ENCODE measurements around the gene ING2. TPM values are rescaled to one million over a fixed set of nuclear protein-coding genes. Genes with fewer than 3 reads are reported as not detected.
"Not testable (repeated sequence)": the region's sequence is repeated elsewhere in the genome, so short reads cannot be mapped to it uniquely, and the experiment has no call there.

ING2 gene
- polyA plus RNA-seq (2013) = 29.3 TPM

GRCh38 chr4:183504930-183505610 lies at the start of gene ING2:
TSS of gene ING2 (plus strand) at chr4:183505058. CDS start at chr4:183505196, 138 bp downstream.
- no peaks in the 10 kb centered on the region for H3K27me3 ChIP-seq (replicated peaks in 2 of 5; ENCODE audit: control insufficient read depth in 4 of 5, insufficient read depth in 5 of 5, low read length in 4 of 5)
- H3K27ac ChIP-seq (ENCODE audit: insufficient read depth in 1 of 2, low read depth in 1 of 2, low read length in 2 of 2, poor library complexity in 1 of 2, severe bottlenecking in 2 of 2) = peak within 1 kb of the TSS; percentile 95 to 97
- DNase-seq = peak in 1 of 3 donors; percentile 78
- ChIA-PET POLR2A (interaction anchor here (0.9 kb wide), 1 partner anchor 163 kb away, joined by 3 read pairs; no protein-coding TSS in a partner anchor), CTCF (interaction anchor here (0.8 to 1.7 kb wide), 5 partner anchors 31 to 98 kb away, joined by 3 to 11 read pairs (median 4); no protein-coding TSS in a partner anchor)
- peak within 1 kb of the TSS; percentile 79 to 99 (median 95) for H3K4me3 ChIP-seq (ENCODE audit: control insufficient read depth in 1 of 7, extremely low read depth in 1 of 7, insufficient read depth in 4 of 7, low read depth in 2 of 7, low read length in 6 of 7)
- no peaks in the 10 kb centered on the region for H3K9me3 ChIP-seq (ENCODE audit: control extremely low read depth in 1 of 5, control insufficient read depth in 4 of 5, insufficient read depth in 2 of 5, low read depth in 1 of 5, low read length in 4 of 5)
- WGBS (ENCODE audit: insufficient coverage) = 0% methylated on average over 42 of the region's 68 CpGs
- peaks cover 8 to 43% (median 23%) of the 10 kb centered on the region in 4 experiments for H3K4me1 ChIP-seq (ENCODE audit: control extremely low read depth in 1 of 4, control insufficient read depth in 4 of 4, insufficient read depth in 4 of 4, low read length in 3 of 4)
- H3K36me3 ChIP-seq (ENCODE audit: control insufficient read depth in 4 of 4, insufficient read depth in 4 of 4, low read length in 3 of 4) = peaks cover 0 to under 1% (median 0%) of the 10 kb centered on the region in 4 experiments

GRCh38 chr4:183455431-183456195 lies 49.2 kb upstream of the ING2 start:
- no peaks in the 10 kb centered on the region for H3K27me3 ChIP-seq (replicated peaks in 2 of 5; ENCODE audit: control insufficient read depth in 4 of 5, insufficient read depth in 5 of 5, low read length in 4 of 5)
- CTCF ChIA-PET = interaction anchor here (1.6 to 3.0 kb wide), 2 partner anchors 7 to 10 kb away, joined by 3 to 19 read pairs; partner anchors contain the start of gene CDKN2AIP
- POLR2A ChIA-PET = interaction anchor here (0.7 to 3.0 kb wide), 2 partner anchors 9 to 11 kb away, joined by 4 to 10 read pairs; partner anchors contain the start of gene CDKN2AIP
- peaks cover 0 to 31% (median 25%) of the 10 kb centered on the region in 4 experiments for H3K4me1 ChIP-seq (ENCODE audit: control extremely low read depth in 1 of 4, control insufficient read depth in 4 of 4, insufficient read depth in 4 of 4, low read length in 3 of 4)
- H3K27ac ChIP-seq (ENCODE audit: insufficient read depth in 1 of 2, low read depth in 1 of 2, low read length in 2 of 2, poor library complexity in 1 of 2, severe bottlenecking in 2 of 2) = peak overlapping the region; percentile 46 to 63
- WGBS (ENCODE audit: insufficient coverage) = 14% methylated on average over 7 of the region's 7 CpGs
- no peaks in the 10 kb centered on the region for H3K9me3 ChIP-seq (ENCODE audit: control extremely low read depth in 1 of 5, control insufficient read depth in 4 of 5, insufficient read depth in 2 of 5, low read depth in 1 of 5, low read length in 4 of 5)
- peaks cover 0 to 13% (median 6%) of the 10 kb centered on the region in 4 experiments for H3K36me3 ChIP-seq (ENCODE audit: control insufficient read depth in 4 of 4, insufficient read depth in 4 of 4, low read length in 3 of 4)
- peak overlapping the region in 5 of 7 experiments; percentile 21 to 48 (median 33) for H3K4me3 ChIP-seq (ENCODE audit: control insufficient read depth in 1 of 7, extremely low read depth in 1 of 7, insufficient read depth in 4 of 7, low read depth in 2 of 7, low read length in 6 of 7)
- peak; percentile 78 to 93 (median 87) for DNase-seq

GRCh38 chr4:183458005-183458404 lies 46.9 kb upstream of the ING2 start:
- Histone ChIP-seq H3K9me3 (ENCODE audit: control extremely low read depth in 1 of 5, control insufficient read depth in 4 of 5, insufficient read depth in 2 of 5, low read depth in 1 of 5, low read length in 4 of 5) (no peaks in the 10 kb centered on the region), H3K27me3 (replicated peaks in 2 of 5; ENCODE audit: control insufficient read depth in 4 of 5, insufficient read depth in 5 of 5, low read length in 4 of 5) (no peaks in the 10 kb centered on the region), H3K4me3 (ENCODE audit: control insufficient read depth in 1 of 7, extremely low read depth in 1 of 7, insufficient read depth in 4 of 7, low read depth in 2 of 7, low read length in 6 of 7) (no peak overlapping the region), H3K4me1 (ENCODE audit: control extremely low read depth in 1 of 4, control insufficient read depth in 4 of 4, insufficient read depth in 4 of 4, low read length in 3 of 4) (peaks cover 0 to 31% (median 25%) of the 10 kb centered on the region in 4 experiments), H3K36me3 (ENCODE audit: control insufficient read depth in 4 of 4, insufficient read depth in 4 of 4, low read length in 3 of 4) (peaks cover 0 to 2% (median 0%) of the 10 kb centered on the region in 4 experiments), H3K27ac (ENCODE audit: insufficient read depth in 1 of 2, low read depth in 1 of 2, low read length in 2 of 2, poor library complexity in 1 of 2, severe bottlenecking in 2 of 2) (no peak overlapping the region)
- DNase-seq = no peak
- ChIA-PET POLR2A (no interaction called here), CTCF (no interaction called here)
- 100% methylated on average over 3 of the region's 5 CpGs for WGBS (ENCODE audit: insufficient coverage)

- peaks cover 0 to 11% (median 9%) of the 10 kb centered on the region in 5 experiments for H3K9me3 ChIP-seq (ENCODE audit: control extremely low read depth in 1 of 5, control insufficient read depth in 4 of 5, insufficient read depth in 2 of 5, low read depth in 1 of 5, low read length in 4 of 5)
- 97% methylated on average over 10 of the region's 11 CpGs for WGBS (ENCODE audit: insufficient coverage)
- not testable (repeated sequence) for DNase-seq; H3K4me1 ChIP-seq (ENCODE audit: control extremely low read depth in 1 of 4, control insufficient read depth in 4 of 4, insufficient read depth in 4 of 4, low read length in 3 of 4); H3K27me3 ChIP-seq (replicated peaks in 2 of 5; ENCODE audit: control insufficient read depth in 4 of 5, insufficient read depth in 5 of 5, low read length in 4 of 5); H3K27ac ChIP-seq (ENCODE audit: insufficient read depth in 1 of 2, low read depth in 1 of 2, low read length in 2 of 2, poor library complexity in 1 of 2, severe bottlenecking in 2 of 2); H3K4me3 ChIP-seq (ENCODE audit: control insufficient read depth in 1 of 7, extremely low read depth in 1 of 7, insufficient read depth in 4 of 7, low read depth in 2 of 7, low read length in 6 of 7); H3K36me3 ChIP-seq (ENCODE audit: control insufficient read depth in 4 of 4, insufficient read depth in 4 of 4, low read length in 3 of 4)
- ChIA-PET CTCF (interaction anchor here (1.0 kb wide), 1 partner anchor 10 kb away, joined by 3 read pairs; no protein-coding TSS in a partner anchor), POLR2A (interaction anchor here (0.5 kb wide), 1 partner anchor 14 kb away, joined by 4 read pairs; no protein-coding TSS in a partner anchor)
Measured at GRCh38 chr4:183463903-183464619, 40.8 kb upstream of the ING2 start.

GRCh38 chr4:183465879-183466278 lies 39.0 kb upstream of the ING2 start:
- 53% methylated on average over 3 of the region's 5 CpGs for WGBS (ENCODE audit: insufficient coverage)
- H3K36me3 ChIP-seq (ENCODE audit: control insufficient read depth in 4 of 4, insufficient read depth in 4 of 4, low read length in 3 of 4); H3K4me3 ChIP-seq (ENCODE audit: control insufficient read depth in 1 of 7, extremely low read depth in 1 of 7, insufficient read depth in 4 of 7, low read depth in 2 of 7, low read length in 6 of 7); H3K27me3 ChIP-seq (replicated peaks in 2 of 5; ENCODE audit: control insufficient read depth in 4 of 5, insufficient read depth in 5 of 5, low read length in 4 of 5); H3K27ac ChIP-seq (ENCODE audit: insufficient read depth in 1 of 2, low read depth in 1 of 2, low read length in 2 of 2, poor library complexity in 1 of 2, severe bottlenecking in 2 of 2); H3K4me1 ChIP-seq (ENCODE audit: control extremely low read depth in 1 of 4, control insufficient read depth in 4 of 4, insufficient read depth in 4 of 4, low read length in 3 of 4); POLR2A ChIA-PET: not testable (repeated sequence)
- peak in 2 of 3 donors; percentile 53 to 75 for DNase-seq
- peaks cover 0 to 18% (median 9%) of the 10 kb centered on the region in 5 experiments for H3K9me3 ChIP-seq (ENCODE audit: control extremely low read depth in 1 of 5, control insufficient read depth in 4 of 5, insufficient read depth in 2 of 5, low read depth in 1 of 5, low read length in 4 of 5)
- CTCF ChIA-PET = interaction anchor here (1.3 kb wide), 1 partner anchor 56 kb away, joined by 3 read pairs; no protein-coding TSS in a partner anchor

GRCh38 chr4:183467246-183467645 lies 37.6 kb upstream of the ING2 start:
- DNase-seq = no peak
- POLR2A ChIA-PET = interaction anchor here (0.5 kb wide), 1 partner anchor 128 kb away, joined by 5 read pairs; no protein-coding TSS in a partner anchor
- CTCF ChIA-PET = no interaction called here
- no peaks in the 10 kb centered on the region for H3K27me3 ChIP-seq (replicated peaks in 2 of 5; ENCODE audit: control insufficient read depth in 4 of 5, insufficient read depth in 5 of 5, low read length in 4 of 5)
- H3K9me3 ChIP-seq (ENCODE audit: control extremely low read depth in 1 of 5, control insufficient read depth in 4 of 5, insufficient read depth in 2 of 5, low read depth in 1 of 5, low read length in 4 of 5) = peaks cover 0 to 18% (median 9%) of the 10 kb centered on the region in 5 experiments
- WGBS (ENCODE audit: insufficient coverage) = 100% methylated on average over 2 of the region's 3 CpGs
- H3K4me3 ChIP-seq (ENCODE audit: control insufficient read depth in 1 of 7, extremely low read depth in 1 of 7, insufficient read depth in 4 of 7, low read depth in 2 of 7, low read length in 6 of 7) = no peak overlapping the region
- peaks cover 0 to 7% (median 4%) of the 10 kb centered on the region in 4 experiments for H3K4me1 ChIP-seq (ENCODE audit: control extremely low read depth in 1 of 4, control insufficient read depth in 4 of 4, insufficient read depth in 4 of 4, low read length in 3 of 4)
- peaks cover 0 to 4% (median 0%) of the 10 kb centered on the region in 4 experiments for H3K36me3 ChIP-seq (ENCODE audit: control insufficient read depth in 4 of 4, insufficient read depth in 4 of 4, low read length in 3 of 4)
- H3K27ac ChIP-seq (ENCODE audit: insufficient read depth in 1 of 2, low read depth in 1 of 2, low read length in 2 of 2, poor library complexity in 1 of 2, severe bottlenecking in 2 of 2) = no peak overlapping the region
